Measurements from ENCODE around the gene APCDD1L.

DNA sequence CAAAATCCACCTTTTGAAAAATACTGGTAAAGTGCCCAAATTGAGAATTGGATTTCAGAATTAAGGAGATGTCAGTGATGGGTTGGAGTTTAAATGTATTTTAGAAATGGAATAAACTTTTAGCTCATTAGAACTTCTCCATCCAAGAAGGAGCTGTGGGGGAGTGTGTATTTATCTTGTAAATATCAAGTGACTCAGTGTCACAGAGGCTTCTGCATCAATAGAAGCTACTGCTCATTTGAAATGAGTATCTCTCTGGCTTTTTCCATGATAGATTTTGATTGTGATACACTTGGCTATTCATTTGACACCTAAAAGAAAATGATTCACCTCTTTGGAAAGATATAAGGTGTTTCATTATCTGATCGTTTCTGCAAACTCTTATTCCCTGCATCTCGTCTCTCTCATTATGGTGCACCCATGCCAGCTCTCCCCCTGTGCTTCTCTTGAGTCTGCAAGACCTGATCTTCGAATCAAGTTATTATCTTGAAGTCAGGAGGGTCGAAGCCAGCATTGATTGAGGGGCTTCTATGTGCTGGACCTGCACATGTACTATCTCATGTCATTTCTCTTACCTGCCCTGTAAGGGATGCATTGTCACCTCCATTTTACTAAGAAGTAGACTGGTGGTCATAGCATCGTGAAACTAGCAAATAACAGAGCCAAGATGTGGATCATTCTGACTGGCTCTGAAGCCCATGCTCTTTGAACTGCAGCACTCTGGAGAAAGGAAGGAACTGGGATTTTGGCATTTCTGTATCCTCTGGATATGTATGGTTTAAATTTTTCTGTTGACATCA lies 96.0 kb downstream of the APCDD1L start:
- no peak for TF ChIP-seq POLR2A (IDR thresholded peaks at IDR 0.05)
- TF ChIP-seq, protein P1, sequence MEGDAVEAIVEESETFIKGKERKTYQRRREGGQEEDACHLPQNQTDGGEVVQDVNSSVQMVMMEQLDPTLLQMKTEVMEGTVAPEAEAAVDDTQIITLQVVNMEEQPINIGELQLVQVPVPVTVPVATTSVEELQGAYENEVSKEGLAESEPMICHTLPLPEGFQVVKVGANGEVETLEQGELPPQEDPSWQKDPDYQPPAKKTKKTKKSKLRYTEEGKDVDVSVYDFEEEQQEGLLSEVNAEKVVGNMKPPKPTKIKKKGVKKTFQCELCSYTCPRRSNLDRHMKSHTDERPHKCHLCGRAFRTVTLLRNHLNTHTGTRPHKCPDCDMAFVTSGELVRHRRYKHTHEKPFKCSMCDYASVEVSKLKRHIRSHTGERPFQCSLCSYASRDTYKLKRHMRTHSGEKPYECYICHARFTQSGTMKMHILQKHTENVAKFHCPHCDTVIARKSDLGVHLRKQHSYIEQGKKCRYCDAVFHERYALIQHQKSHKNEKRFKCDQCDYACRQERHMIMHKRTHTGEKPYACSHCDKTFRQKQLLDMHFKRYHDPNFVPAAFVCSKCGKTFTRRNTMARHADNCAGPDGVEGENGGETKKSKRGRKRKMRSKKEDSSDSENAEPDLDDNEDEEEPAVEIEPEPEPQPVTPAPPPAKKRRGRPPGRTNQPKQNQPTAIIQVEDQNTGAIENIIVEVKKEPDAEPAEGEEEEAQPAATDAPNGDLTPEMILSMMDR (IDR thresholded peaks at IDR 0.05): no peak

All from uterus (tissue), 2 donors.